Effector CD8-positive, alpha-beta T cell (primary cell): ENCODE measurements around the gene FIGNL2.

Experiments used
- DNase-seq: peaks from one replicate; lab custom pipeline; 2025; lab: John Stamatoyannopoulos, UW

The FIGNL2 gene

DNA sequence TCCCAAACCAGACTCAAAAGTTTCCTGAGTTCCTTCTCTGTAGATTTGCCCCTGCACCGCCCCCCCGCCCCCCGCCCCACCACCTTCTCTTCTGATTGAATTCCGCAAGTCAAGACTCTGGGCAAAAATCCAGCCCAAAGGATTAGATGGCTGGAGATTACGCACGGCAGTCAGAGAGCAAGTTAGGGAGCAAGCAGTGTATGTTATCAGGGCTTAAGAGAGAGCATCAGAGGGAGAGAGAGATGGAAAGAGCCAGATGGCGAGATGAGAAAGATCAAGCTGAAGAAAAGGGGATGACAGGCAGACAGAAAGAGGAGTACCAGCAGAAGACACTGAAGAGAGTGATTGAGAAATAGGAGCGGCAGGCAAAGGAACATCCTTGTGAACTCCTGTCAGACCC lies 25.5 kb upstream of the FIGNL2 start:
- no peak for DNase-seq

- no peak for DNase-seq
Measured at GRCh38 chr12:51873251-51873994, 24.9 kb upstream of the FIGNL2 start.

- no peak for DNase-seq
Measured at GRCh38 chr12:51872689-51872981, 24.1 kb upstream of the FIGNL2 start.

- DNase-seq, result no peak
Measured at GRCh38 chr12:51871918-51872688, 23.6 kb upstream of the FIGNL2 start.

DNA sequence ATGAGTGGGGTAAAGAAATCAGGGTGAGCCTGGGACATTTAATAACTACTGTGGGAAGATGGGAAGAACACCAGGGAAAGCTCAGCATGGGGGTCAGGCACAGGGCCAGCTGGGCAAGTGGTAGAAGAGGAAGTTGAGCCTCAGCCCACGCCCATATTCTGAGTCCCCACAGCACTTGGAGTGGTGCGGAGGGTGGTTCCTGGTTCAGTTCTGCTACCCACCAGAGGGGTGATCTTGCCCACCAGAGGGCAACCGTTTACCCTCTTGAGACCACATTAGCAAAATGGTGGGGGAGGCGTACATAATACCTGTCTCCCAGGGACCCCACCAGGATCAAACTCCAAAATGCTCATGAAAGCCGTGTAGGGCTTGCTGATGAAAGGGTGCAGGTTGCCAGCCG lies 22.6 kb upstream of the FIGNL2 start:
- DNase-seq, result no peak

GRCh38 chr12:51870504-51870903 lies 22.0 kb upstream of the FIGNL2 start:
- DNase-seq, result no peak

DNA sequence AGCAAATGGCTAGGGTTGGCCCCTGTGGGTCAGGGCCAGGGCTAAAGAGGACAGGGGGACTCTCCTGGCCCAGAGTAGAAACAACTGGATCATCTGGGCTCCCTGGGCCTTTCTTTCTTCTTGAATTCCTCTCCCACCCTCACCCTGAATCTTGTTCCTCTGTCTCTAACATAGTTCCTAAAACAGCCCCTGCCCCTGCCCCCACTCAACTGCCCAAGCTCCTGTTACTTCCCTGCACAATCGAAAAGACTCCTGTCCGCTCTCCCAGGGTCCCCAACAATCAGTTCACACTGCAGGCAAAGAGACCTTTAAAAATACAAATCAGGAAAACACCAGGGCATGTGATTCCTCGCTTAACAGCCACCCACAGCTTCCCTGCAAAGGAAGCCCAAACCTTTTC lies 21.4 kb upstream of the FIGNL2 start:
- DNase-seq, result no peak

- DNase-seq, result no peak
Measured at GRCh38 chr12:51869496-51869865, 21.0 kb upstream of the FIGNL2 start.

- no peak for DNase-seq
Measured at GRCh38 chr12:51868821-51869495, 20.4 kb upstream of the FIGNL2 start.

- DNase-seq, result no peak
Measured at GRCh38 chr12:51867796-51868428, 19.4 kb upstream of the FIGNL2 start.

DNA sequence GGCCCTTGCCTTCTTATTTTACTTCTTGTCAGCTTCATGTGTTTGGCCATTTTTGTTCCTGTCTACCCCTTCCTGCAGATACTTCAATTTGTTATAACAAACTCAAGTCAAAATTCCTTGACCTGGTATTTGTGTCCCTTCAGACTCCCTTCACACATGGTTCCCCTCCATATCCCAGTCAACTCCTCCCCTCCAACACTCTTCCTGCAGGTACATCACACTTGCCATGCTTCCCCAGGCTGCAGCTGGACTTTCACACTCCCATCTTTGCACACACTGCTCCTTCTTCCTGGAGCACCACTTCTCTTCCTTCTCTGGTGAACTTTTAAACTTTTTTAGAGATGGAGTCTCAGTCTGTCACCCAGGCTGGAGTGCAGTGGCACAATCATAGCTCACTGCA lies 18.9 kb upstream of the FIGNL2 start:
- no peak for DNase-seq

DNA sequence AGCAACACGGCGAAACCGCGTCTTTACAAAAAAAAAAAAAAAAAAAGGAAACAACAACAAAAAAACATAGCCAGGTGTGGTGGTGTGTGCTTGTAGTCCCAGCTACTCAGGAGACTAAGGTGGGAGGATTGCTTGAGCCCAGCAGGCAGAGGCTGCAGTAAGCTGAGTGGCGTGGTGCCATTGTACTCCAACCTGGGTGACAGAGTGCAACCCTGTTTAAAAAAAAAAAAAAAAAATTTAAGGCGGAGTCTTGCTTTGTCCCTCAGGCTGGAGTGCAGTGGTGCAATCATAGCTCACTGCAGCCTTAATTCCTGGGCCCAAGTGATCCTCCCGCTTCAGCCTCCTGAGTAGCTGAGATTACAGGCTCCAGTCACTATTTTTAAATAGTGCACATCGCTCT lies 18.2 kb upstream of the FIGNL2 start:
- no peak for DNase-seq

- no peak for DNase-seq
Measured at GRCh38 chr12:51866324-51866723, 17.8 kb upstream of the FIGNL2 start.

DNA sequence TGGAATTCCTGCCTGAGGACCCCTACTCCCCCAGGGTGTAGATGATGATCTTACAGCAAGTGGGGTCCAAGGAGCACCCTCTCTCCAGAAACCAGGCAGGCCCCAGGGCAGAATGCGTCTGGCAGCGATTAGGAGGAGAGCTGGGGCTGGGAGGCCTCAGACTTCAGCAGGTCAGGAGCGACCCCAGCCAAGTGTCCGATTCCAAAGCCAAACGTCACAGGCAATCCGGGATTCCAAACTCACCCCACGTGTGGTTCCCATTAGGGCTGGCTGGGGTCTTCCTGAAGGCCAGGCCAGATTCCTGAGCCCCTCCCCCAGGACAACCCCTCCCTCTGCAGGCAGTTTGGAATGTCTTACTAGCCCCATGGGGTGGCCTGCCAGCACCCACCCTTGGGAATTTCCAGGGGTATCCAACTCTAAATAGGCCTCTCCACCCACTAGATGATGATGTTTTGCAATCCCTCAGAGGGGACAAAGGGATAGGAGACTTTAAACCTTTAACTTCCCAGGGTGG lies 17.3 kb upstream of the FIGNL2 start:
- DNase-seq, result no peak

GRCh38 chr12:51864833-51865670 lies 16.5 kb upstream of the FIGNL2 start:
- no peak for DNase-seq

GRCh38 chr12:51863933-51864832 lies 15.7 kb upstream of the FIGNL2 start:
- DNase-seq, result no peak

DNA sequence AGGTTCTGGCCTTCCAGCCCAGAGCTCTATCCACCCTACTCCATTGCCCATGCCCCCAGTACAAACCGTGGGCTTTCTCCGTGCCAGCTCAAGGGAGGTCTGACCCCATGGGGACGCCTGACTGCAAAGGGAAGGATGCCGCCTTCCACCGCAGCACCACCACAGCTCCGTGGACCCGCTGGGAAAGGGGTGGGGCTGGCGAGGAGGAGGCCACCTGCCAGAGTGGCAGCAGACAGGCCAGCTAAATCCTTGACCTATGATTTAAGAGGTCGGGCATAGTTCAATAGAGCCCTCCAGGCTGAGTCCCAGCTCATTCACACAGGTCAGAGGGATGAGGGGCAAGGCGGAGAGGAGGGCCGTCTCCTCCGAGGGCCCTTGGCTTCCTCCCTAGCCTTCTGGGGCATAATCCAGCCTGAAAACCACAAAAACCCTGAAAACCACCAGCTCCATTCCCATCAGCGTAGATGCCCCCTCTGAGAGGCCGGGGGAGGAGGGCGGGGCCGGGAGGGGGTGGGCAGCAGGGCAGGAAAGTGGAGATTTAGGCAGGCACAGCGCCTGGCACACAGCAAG lies 14.9 kb upstream of the FIGNL2 start:
- no peak for DNase-seq

DNA sequence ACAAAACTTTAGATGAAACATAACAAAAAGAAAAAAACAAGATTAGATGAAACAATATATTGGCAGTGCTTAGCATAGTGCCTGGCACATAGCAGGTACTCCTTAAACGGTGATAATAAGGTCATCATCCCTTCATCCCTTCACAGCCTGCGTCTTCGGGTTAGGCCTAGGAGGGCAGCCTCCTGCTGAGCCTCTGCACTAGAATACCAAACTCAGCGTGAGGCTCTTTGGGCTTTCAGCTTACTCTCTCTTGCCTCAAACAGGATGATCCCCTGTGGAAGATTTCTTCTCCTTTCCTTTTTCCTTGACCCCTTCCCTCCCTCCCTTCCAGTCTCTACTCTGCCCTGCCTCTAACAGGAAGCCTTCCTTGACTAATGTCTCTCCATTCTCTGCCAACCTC lies 14.4 kb upstream of the FIGNL2 start:
- DNase-seq, result no peak

GRCh38 chr12:51860986-51861385 lies 12.5 kb upstream of the FIGNL2 start:
- no peak for DNase-seq
